ENCODE data around the gene INPP1.
"Not testable (repeated sequence)": the region's sequence is repeated elsewhere in the genome, so short reads cannot be mapped to it uniquely, and the experiment has no call there.

The INPP1 gene

GRCh38 chr2:190357600-190357999 lies 14.2 kb downstream of the INPP1 start:
- no peaks in the 10 kb centered on the region for H3K36me3 ChIP-seq (ENCODE audit: control insufficient read depth, insufficient read depth, low read length)
- no peak overlapping the region for H3K4me3 ChIP-seq (ENCODE audit: insufficient read depth, low read depth, low read length, poor library complexity, severe bottlenecking)
- no peaks in the 10 kb centered on the region for H3K27me3 ChIP-seq (replicated peaks; ENCODE audit: control insufficient read depth, insufficient read depth, low read length, poor library complexity, severe bottlenecking)
- H3K4me1 ChIP-seq (ENCODE audit: control insufficient read depth, insufficient read depth, low read length, poor library complexity, severe bottlenecking), result no peaks in the 10 kb centered on the region
- H3K9me3 ChIP-seq (ENCODE audit: control insufficient read depth, low read length), result no peaks in the 10 kb centered on the region
- no peak for DNase-seq
- H3K27ac ChIP-seq (ENCODE audit: insufficient read depth, low read length, poor library complexity, severe bottlenecking), result no peak overlapping the region

GRCh38 chr2:190358655-190359448 lies 15.5 kb downstream of the INPP1 start:
- not testable (repeated sequence) for DNase-seq; H3K4me1 ChIP-seq (ENCODE audit: control insufficient read depth, insufficient read depth, low read length, poor library complexity, severe bottlenecking); H3K36me3 ChIP-seq (ENCODE audit: control insufficient read depth, insufficient read depth, low read length); H3K27me3 ChIP-seq (replicated peaks; ENCODE audit: control insufficient read depth, insufficient read depth, low read length, poor library complexity, severe bottlenecking); H3K27ac ChIP-seq (ENCODE audit: insufficient read depth, low read length, poor library complexity, severe bottlenecking); H3K4me3 ChIP-seq (ENCODE audit: insufficient read depth, low read depth, low read length, poor library complexity, severe bottlenecking); H3K9me3 ChIP-seq (ENCODE audit: control insufficient read depth, low read length)

GRCh38 chr2:190360561-190360960 lies 17.2 kb downstream of the INPP1 start:
- Histone ChIP-seq H3K4me3 (ENCODE audit: insufficient read depth, low read depth, low read length, poor library complexity, severe bottlenecking) (peak overlapping the region; percentile 63), H3K9me3 (ENCODE audit: control insufficient read depth, low read length) (no peaks in the 10 kb centered on the region), H3K4me1 (ENCODE audit: control insufficient read depth, insufficient read depth, low read length, poor library complexity, severe bottlenecking) (no peaks in the 10 kb centered on the region), H3K27me3 (replicated peaks; ENCODE audit: control insufficient read depth, insufficient read depth, low read length, poor library complexity, severe bottlenecking) (no peaks in the 10 kb centered on the region), H3K36me3 (ENCODE audit: control insufficient read depth, insufficient read depth, low read length) (no peaks in the 10 kb centered on the region), H3K27ac (ENCODE audit: insufficient read depth, low read length, poor library complexity, severe bottlenecking) (peak overlapping the region; percentile 58)
- no peak for DNase-seq

GRCh38 chr2:190360965-190361364 lies 17.6 kb downstream of the INPP1 start:
- no peak for DNase-seq
- H3K27ac ChIP-seq (ENCODE audit: insufficient read depth, low read length, poor library complexity, severe bottlenecking), result no peak overlapping the region
- peak overlapping the region; percentile 14 for H3K4me3 ChIP-seq (ENCODE audit: insufficient read depth, low read depth, low read length, poor library complexity, severe bottlenecking)
- no peaks in the 10 kb centered on the region for H3K36me3 ChIP-seq (ENCODE audit: control insufficient read depth, insufficient read depth, low read length)
- no peaks in the 10 kb centered on the region for H3K4me1 ChIP-seq (ENCODE audit: control insufficient read depth, insufficient read depth, low read length, poor library complexity, severe bottlenecking)
- H3K9me3 ChIP-seq (ENCODE audit: control insufficient read depth, low read length), result no peaks in the 10 kb centered on the region
- H3K27me3 ChIP-seq (replicated peaks; ENCODE audit: control insufficient read depth, insufficient read depth, low read length, poor library complexity, severe bottlenecking), result no peaks in the 10 kb centered on the region

- no peak for DNase-seq
- no peaks in the 10 kb centered on the region for H3K36me3 ChIP-seq (ENCODE audit: control insufficient read depth, insufficient read depth, low read length)
- H3K27me3 ChIP-seq (replicated peaks; ENCODE audit: control insufficient read depth, insufficient read depth, low read length, poor library complexity, severe bottlenecking), result no peaks in the 10 kb centered on the region
- H3K27ac ChIP-seq (ENCODE audit: insufficient read depth, low read length, poor library complexity, severe bottlenecking), result no peak overlapping the region
- no peaks in the 10 kb centered on the region for H3K4me1 ChIP-seq (ENCODE audit: control insufficient read depth, insufficient read depth, low read length, poor library complexity, severe bottlenecking)
- H3K9me3 ChIP-seq (ENCODE audit: control insufficient read depth, low read length), result no peaks in the 10 kb centered on the region
- H3K4me3 ChIP-seq (ENCODE audit: insufficient read depth, low read depth, low read length, poor library complexity, severe bottlenecking), result no peak overlapping the region
Observed at GRCh38 chr2:190361572-190361971, 18.2 kb downstream of the INPP1 start.

- Histone ChIP-seq H3K36me3 (ENCODE audit: control insufficient read depth, insufficient read depth, low read length) (no peaks in the 10 kb centered on the region), H3K4me3 (ENCODE audit: insufficient read depth, low read depth, low read length, poor library complexity, severe bottlenecking) (no peak overlapping the region), H3K27ac (ENCODE audit: insufficient read depth, low read length, poor library complexity, severe bottlenecking) (no peak overlapping the region), H3K4me1 (ENCODE audit: control insufficient read depth, insufficient read depth, low read length, poor library complexity, severe bottlenecking) (no peaks in the 10 kb centered on the region), H3K27me3 (replicated peaks; ENCODE audit: control insufficient read depth, insufficient read depth, low read length, poor library complexity, severe bottlenecking) (no peaks in the 10 kb centered on the region), H3K9me3 (ENCODE audit: control insufficient read depth, low read length) (no peaks in the 10 kb centered on the region)
- DNase-seq, result no peak
Observed at GRCh38 chr2:190362894-190363293, 19.5 kb downstream of the INPP1 start.

GRCh38 chr2:190365499-190366204 lies 22.3 kb downstream of the INPP1 start:
- Histone ChIP-seq H3K9me3 (ENCODE audit: control insufficient read depth, low read length) (no peaks in the 10 kb centered on the region), H3K36me3 (ENCODE audit: control insufficient read depth, insufficient read depth, low read length) (peaks cover 4% of the 10 kb centered on the region), H3K27me3 (replicated peaks; ENCODE audit: control insufficient read depth, insufficient read depth, low read length, poor library complexity, severe bottlenecking) (no peaks in the 10 kb centered on the region), H3K4me1 (ENCODE audit: control insufficient read depth, insufficient read depth, low read length, poor library complexity, severe bottlenecking) (no peaks in the 10 kb centered on the region), H3K4me3 (ENCODE audit: insufficient read depth, low read depth, low read length, poor library complexity, severe bottlenecking) (no peak overlapping the region), H3K27ac (ENCODE audit: insufficient read depth, low read length, poor library complexity, severe bottlenecking) (no peak overlapping the region)
- no peak for DNase-seq

GRCh38 chr2:190366248-190366753 lies 22.9 kb downstream of the INPP1 start:
- no peaks in the 10 kb centered on the region for H3K27me3 ChIP-seq (replicated peaks; ENCODE audit: control insufficient read depth, insufficient read depth, low read length, poor library complexity, severe bottlenecking)
- no peaks in the 10 kb centered on the region for H3K9me3 ChIP-seq (ENCODE audit: control insufficient read depth, low read length)
- H3K4me1 ChIP-seq (ENCODE audit: control insufficient read depth, insufficient read depth, low read length, poor library complexity, severe bottlenecking), result no peaks in the 10 kb centered on the region
- DNase-seq, result no peak
- no peak overlapping the region for H3K27ac ChIP-seq (ENCODE audit: insufficient read depth, low read length, poor library complexity, severe bottlenecking)
- peaks cover 4% of the 10 kb centered on the region for H3K36me3 ChIP-seq (ENCODE audit: control insufficient read depth, insufficient read depth, low read length)
- no peak overlapping the region for H3K4me3 ChIP-seq (ENCODE audit: insufficient read depth, low read depth, low read length, poor library complexity, severe bottlenecking)

- H3K27ac ChIP-seq (ENCODE audit: insufficient read depth, low read length, poor library complexity, severe bottlenecking), result no peak overlapping the region
- H3K36me3 ChIP-seq (ENCODE audit: control insufficient read depth, insufficient read depth, low read length), result peaks cover 4% of the 10 kb centered on the region
Observed at GRCh38 chr2:190367091-190367490, 23.7 kb downstream of the INPP1 start.

GRCh38 chr2:190369635-190370034 lies 26.2 kb downstream of the INPP1 start:
- Histone ChIP-seq H3K4me3 (ENCODE audit: insufficient read depth, low read depth, low read length, poor library complexity, severe bottlenecking) (no peak overlapping the region), H3K4me1 (ENCODE audit: control insufficient read depth, insufficient read depth, low read length, poor library complexity, severe bottlenecking) (no peaks in the 10 kb centered on the region)
- DNase-seq, result no peak

More at GRCh38 chr2:190367091-190367490, 23.7 kb downstream of the INPP1 start:
- no peaks in the 10 kb centered on the region for H3K4me1 ChIP-seq (ENCODE audit: control insufficient read depth, insufficient read depth, low read length, poor library complexity, severe bottlenecking)
- H3K27me3 ChIP-seq (replicated peaks; ENCODE audit: control insufficient read depth, insufficient read depth, low read length, poor library complexity, severe bottlenecking), result no peaks in the 10 kb centered on the region
- no peak overlapping the region for H3K4me3 ChIP-seq (ENCODE audit: insufficient read depth, low read depth, low read length, poor library complexity, severe bottlenecking)
- no peak for DNase-seq
- H3K9me3 ChIP-seq (ENCODE audit: control insufficient read depth, low read length), result no peaks in the 10 kb centered on the region

More at GRCh38 chr2:190369635-190370034, 26.2 kb downstream of the INPP1 start:
- Histone ChIP-seq H3K27ac (ENCODE audit: insufficient read depth, low read length, poor library complexity, severe bottlenecking) (no peak overlapping the region), H3K36me3 (ENCODE audit: control insufficient read depth, insufficient read depth, low read length) (peaks cover 4% of the 10 kb centered on the region), H3K9me3 (ENCODE audit: control insufficient read depth, low read length) (no peaks in the 10 kb centered on the region), H3K27me3 (replicated peaks; ENCODE audit: control insufficient read depth, insufficient read depth, low read length, poor library complexity, severe bottlenecking) (no peaks in the 10 kb centered on the region)
